Measurements from ENCODE around the gene COLEC12. TPM values are rescaled to one million over a fixed set of nuclear protein-coding genes. Genes with fewer than 3 reads are reported as not detected.

The COLEC12 gene
- total RNA-seq, 1 donor from 2014 or later: 11.6 TPM

GRCh38 chr18:378079-378478, 122.4 kb downstream of the COLEC12 start:
- Mint-ChIP-seq H3K9me3 (ENCODE audit: unreplicated experiment) (peaks cover 2% of the 10 kb centered on the region), H3K36me3 (ENCODE audit: low read depth, unreplicated experiment) (peaks cover 2% of the 10 kb centered on the region), H3K4me3 (ENCODE audit: unreplicated experiment) (no peak overlapping the region), H3K27ac (ENCODE audit: unreplicated experiment) (no peak overlapping the region), H3K4me1 (ENCODE audit: low read depth, unreplicated experiment) (no peaks in the 10 kb centered on the region), H3K27me3 (ENCODE audit: low read depth, unreplicated experiment) (no peaks in the 10 kb centered on the region)
- Histone ChIP-seq H3K9ac (ENCODE audit: low read length) (no peak overlapping the region), H4K20me1 (ENCODE audit: insufficient read depth, low read length) (no peaks in the 10 kb centered on the region), H3K9me3 (ENCODE audit: insufficient read depth, low read depth, low read length) (no peaks in the 10 kb centered on the region), H3K4me2 (ENCODE audit: low read length) (no peak overlapping the region), H3K27ac (ENCODE audit: low read depth, low read length) (no peak overlapping the region), H3K79me2 (ENCODE audit: insufficient read depth, low read length) (no peaks in the 10 kb centered on the region), H3K4me3 (ENCODE audit: insufficient read depth, low read depth, low read length) (no peak overlapping the region), H3K27me3 (ENCODE audit: insufficient read depth, low read length) (peaks cover 2% of the 10 kb centered on the region), H3K36me3 (ENCODE audit: insufficient read depth, low read length) (no peaks in the 10 kb centered on the region), H2AFZ (ENCODE audit: low read depth, low read length) (no peak overlapping the region), H3K4me1 (ENCODE audit: insufficient read depth, low read length) (no peaks in the 10 kb centered on the region)
- no peak for TF ChIP-seq EZH2 (IDR thresholded peaks at IDR 0.05; ENCODE audit: insufficient read depth, low read length)
- TF ChIP-seq CTCF (IDR thresholded peaks at IDR 0.05; ENCODE audit: insufficient read depth, low read depth, low read length): no peak
- FAIRE-seq (no peak), DNase-seq (ENCODE audit: low read depth) (no peak)

DNA sequence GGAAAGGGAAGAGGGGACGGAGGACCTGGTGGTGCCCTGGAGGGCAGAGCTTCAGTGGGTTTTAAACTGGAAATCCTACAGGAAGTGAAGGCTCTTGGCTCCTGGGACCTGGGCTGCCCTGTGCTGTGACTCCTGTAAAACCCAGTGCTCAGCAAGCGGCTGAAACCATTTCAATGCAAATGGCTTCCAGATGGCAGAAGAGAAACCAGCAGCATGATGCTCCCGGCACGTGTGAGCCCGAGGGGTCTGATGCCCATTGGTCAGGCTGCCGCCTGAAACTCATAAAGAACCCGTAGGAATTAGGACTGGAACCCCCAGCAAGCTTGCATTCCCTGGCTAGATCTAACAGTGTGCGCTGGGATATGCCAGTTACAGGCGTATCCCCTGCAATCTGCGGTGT, 123.4 kb downstream of the COLEC12 start:
- DNase-seq (ENCODE audit: low read depth) (no peak), FAIRE-seq (no peak)
- no peaks in the 10 kb centered on the region for H3K4me1 Mint-ChIP-seq (ENCODE audit: low read depth, unreplicated experiment)
- Histone ChIP-seq H3K27me3 (ENCODE audit: insufficient read depth, low read length) (peaks cover 2% of the 10 kb centered on the region), H4K20me1 (ENCODE audit: insufficient read depth, low read length) (no peaks in the 10 kb centered on the region), H2AFZ (ENCODE audit: low read depth, low read length) (no peak overlapping the region), H3K36me3 (ENCODE audit: insufficient read depth, low read length) (no peaks in the 10 kb centered on the region), H3K4me3 (ENCODE audit: insufficient read depth, low read depth, low read length) (no peak overlapping the region), H3K9ac (ENCODE audit: low read length) (no peak overlapping the region), H3K27ac (ENCODE audit: low read depth, low read length) (no peak overlapping the region), H3K4me2 (ENCODE audit: low read length) (no peak overlapping the region), H3K4me1 (ENCODE audit: insufficient read depth, low read length) (no peaks in the 10 kb centered on the region), H3K79me2 (ENCODE audit: insufficient read depth, low read length) (no peaks in the 10 kb centered on the region), H3K9me3 (ENCODE audit: insufficient read depth, low read depth, low read length) (no peaks in the 10 kb centered on the region)
- no peak overlapping the region for H3K27ac Mint-ChIP-seq (ENCODE audit: unreplicated experiment)
- H3K27me3 Mint-ChIP-seq (ENCODE audit: low read depth, unreplicated experiment): peaks cover 2% of the 10 kb centered on the region
- H3K9me3 Mint-ChIP-seq (ENCODE audit: unreplicated experiment): peaks cover 2% of the 10 kb centered on the region
- peaks cover 2% of the 10 kb centered on the region for H3K36me3 Mint-ChIP-seq (ENCODE audit: low read depth, unreplicated experiment)
- no peak overlapping the region for H3K4me3 Mint-ChIP-seq (ENCODE audit: unreplicated experiment)
- TF ChIP-seq EZH2 (IDR thresholded peaks at IDR 0.05; ENCODE audit: insufficient read depth, low read length) (no peak), CTCF (IDR thresholded peaks at IDR 0.05; ENCODE audit: insufficient read depth, low read depth, low read length) (no peak)

DNA sequence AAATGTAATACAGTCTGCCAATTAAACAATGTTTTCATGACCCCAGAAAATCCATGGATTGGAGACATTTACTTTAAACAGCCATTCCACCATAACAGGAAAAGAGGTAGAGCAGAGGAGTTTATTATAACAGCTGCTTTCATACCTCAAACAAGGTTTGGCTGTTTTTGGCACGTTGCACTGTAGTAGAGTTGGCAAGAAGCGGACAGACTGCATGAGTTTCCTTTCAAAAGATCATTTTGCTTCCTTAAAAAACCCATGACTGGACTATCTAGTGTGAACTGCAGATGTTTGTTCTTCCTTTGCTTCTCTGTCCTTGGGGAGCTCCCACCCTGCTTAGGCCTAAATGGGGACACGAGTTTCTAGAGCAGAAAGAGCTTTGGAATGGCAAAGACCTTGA, 124.2 kb downstream of the COLEC12 start:
- Histone ChIP-seq H3K79me2 (ENCODE audit: insufficient read depth, low read length) (no peaks in the 10 kb centered on the region), H2AFZ (ENCODE audit: low read depth, low read length) (no peak overlapping the region), H3K9ac (ENCODE audit: low read length) (no peak overlapping the region), H3K36me3 (ENCODE audit: insufficient read depth, low read length) (no peaks in the 10 kb centered on the region), H3K4me2 (ENCODE audit: low read length) (no peak overlapping the region), H4K20me1 (ENCODE audit: insufficient read depth, low read length) (no peaks in the 10 kb centered on the region), H3K4me3 (ENCODE audit: insufficient read depth, low read depth, low read length) (no peak overlapping the region), H3K27me3 (ENCODE audit: insufficient read depth, low read length) (peaks cover 2% of the 10 kb centered on the region), H3K4me1 (ENCODE audit: insufficient read depth, low read length) (no peaks in the 10 kb centered on the region), H3K27ac (ENCODE audit: low read depth, low read length) (no peak overlapping the region), H3K9me3 (ENCODE audit: insufficient read depth, low read depth, low read length) (no peaks in the 10 kb centered on the region)
- H3K9me3 Mint-ChIP-seq (ENCODE audit: unreplicated experiment): peaks cover 2% of the 10 kb centered on the region
- peak; percentile 67 for DNase-seq (ENCODE audit: low read depth)
- H3K4me3 Mint-ChIP-seq (ENCODE audit: unreplicated experiment): no peak overlapping the region
- no peak for FAIRE-seq
- TF ChIP-seq CTCF (IDR thresholded peaks at IDR 0.05; ENCODE audit: insufficient read depth, low read depth, low read length): no peak
- TF ChIP-seq EZH2 (IDR thresholded peaks at IDR 0.05; ENCODE audit: insufficient read depth, low read length): no peak
- H3K27me3 Mint-ChIP-seq (ENCODE audit: low read depth, unreplicated experiment): peaks cover 2% of the 10 kb centered on the region
- no peak overlapping the region for H3K27ac Mint-ChIP-seq (ENCODE audit: unreplicated experiment)
- H3K4me1 Mint-ChIP-seq (ENCODE audit: low read depth, unreplicated experiment): peaks cover 2% of the 10 kb centered on the region
- peaks cover 2% of the 10 kb centered on the region for H3K36me3 Mint-ChIP-seq (ENCODE audit: low read depth, unreplicated experiment)
